Endometrial microvascular endothelial cells (primary cell): ENCODE measurements around the gene IFRD2. TPM values are rescaled to one million over a fixed set of nuclear protein-coding genes. Genes with fewer than 3 reads are reported as not detected.
"Not testable (repeated sequence)": the region's sequence is repeated elsewhere in the genome, so short reads cannot be mapped to it uniquely, and the experiment has no call there.

Source experiments
- in situ Hi-C: cut with HindIII; loops from 2 replicates; pipeline ENCODE4 v1.10.0; 2017; ENCODE audit warnings: low sequenced_read_pairs, low pct_unique_long_range_greater_than_20kb; ENCODE audit errors: inconsistent ontology term
- total RNA-seq: library from RNA; depleted of rRNA; stranded (reverse); fragments of >200 nt; gene quantifications from one replicate; pipeline ENCODE4 v1.2.3, GENCODE V29; 2015; ENCODE audit errors: inconsistent ontology term

Gene IFRD2
- total RNA-seq, 1 donor from 2014 or later = 188 TPM

DNA sequence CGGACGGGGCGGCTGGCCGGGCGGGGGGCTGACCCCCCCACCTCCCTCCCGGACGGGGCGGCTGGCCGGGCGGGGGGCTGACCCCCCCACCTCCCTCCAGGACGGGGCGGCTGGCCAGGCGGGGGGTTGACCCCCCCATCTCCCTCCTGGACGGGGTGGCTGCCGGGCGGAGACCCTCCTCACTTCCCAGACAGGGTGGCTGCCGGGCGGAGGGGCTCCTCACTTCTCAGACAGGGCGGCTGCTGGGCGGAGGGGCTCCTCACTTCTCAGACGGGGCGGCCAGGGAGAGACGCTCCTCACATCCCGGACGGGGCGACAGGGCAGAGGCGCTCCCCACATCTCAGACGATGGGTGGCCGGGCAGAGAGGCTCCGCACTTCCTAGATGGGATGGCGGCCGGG is 19.8 kb upstream of the IFRD2 start:
- in situ Hi-C loops = not testable (repeated sequence)

DNA sequence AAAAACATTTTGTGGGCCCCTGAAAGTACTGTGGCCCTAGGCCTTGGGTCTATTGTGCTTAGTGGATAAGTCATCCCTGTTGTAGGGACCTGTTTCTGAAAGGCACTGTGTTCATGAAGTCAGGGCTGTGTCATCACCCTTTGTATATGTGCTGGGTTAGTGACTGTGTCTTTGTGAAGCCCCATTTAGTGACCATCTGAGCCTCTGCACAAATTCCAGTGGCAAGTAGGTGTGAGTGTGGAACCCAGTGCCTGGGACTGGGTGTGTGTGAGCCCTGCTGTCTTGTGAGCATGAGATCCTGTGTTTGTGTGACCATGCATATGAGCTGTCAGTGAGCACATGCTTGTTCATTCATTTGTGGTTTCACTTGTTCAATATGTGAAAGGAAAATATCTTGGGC is 12.4 kb upstream of the IFRD2 start:
- in situ Hi-C loops = no loop called here

DNA sequence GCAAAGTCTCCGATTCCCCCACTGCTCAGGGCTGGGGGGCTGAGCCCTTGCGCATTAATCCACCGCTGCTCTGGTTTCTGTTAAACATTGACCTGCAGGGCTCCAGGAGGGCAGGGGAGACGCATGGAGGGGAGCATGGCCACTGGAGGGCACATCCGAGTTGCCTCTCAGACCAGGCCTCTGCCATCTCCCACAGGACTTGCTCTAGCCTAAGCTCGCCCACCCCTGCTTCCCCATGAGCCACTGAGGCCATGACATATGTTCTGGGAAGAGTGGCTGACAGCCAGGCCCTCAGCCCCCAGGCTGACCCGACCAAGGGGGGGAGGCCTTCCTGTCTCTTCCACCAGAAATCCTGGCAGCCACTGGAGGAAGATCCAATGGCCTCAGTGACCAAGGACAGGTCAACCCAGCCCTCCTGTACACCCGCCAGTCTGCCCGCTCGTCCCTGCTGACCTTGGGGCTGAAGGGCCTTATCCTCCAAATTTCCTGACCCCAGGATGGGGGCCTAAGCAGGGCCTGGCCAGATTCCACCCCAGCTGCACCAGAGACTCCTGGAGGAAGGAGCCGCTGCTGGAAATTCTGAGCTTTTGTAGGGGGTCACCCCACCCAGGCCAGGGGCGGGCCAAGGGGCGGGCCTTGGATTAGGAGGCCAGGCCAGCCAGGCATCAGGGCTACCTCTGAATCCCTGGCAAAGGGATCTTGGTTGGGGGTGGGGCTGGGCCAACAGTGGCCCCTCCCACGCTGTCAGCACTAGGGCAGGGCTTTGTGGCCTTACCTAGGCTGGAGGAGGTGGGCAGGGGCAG is 11.0 kb upstream of the IFRD2 start, which contains the start of gene HYAL1:
Gene HYAL1, minus strand, starts transcription at position 562 of the 803 bp plus-strand sequence. CDS start 618 bp downstream, outside the sequence.
- in situ Hi-C loops = no loop called here

DNA sequence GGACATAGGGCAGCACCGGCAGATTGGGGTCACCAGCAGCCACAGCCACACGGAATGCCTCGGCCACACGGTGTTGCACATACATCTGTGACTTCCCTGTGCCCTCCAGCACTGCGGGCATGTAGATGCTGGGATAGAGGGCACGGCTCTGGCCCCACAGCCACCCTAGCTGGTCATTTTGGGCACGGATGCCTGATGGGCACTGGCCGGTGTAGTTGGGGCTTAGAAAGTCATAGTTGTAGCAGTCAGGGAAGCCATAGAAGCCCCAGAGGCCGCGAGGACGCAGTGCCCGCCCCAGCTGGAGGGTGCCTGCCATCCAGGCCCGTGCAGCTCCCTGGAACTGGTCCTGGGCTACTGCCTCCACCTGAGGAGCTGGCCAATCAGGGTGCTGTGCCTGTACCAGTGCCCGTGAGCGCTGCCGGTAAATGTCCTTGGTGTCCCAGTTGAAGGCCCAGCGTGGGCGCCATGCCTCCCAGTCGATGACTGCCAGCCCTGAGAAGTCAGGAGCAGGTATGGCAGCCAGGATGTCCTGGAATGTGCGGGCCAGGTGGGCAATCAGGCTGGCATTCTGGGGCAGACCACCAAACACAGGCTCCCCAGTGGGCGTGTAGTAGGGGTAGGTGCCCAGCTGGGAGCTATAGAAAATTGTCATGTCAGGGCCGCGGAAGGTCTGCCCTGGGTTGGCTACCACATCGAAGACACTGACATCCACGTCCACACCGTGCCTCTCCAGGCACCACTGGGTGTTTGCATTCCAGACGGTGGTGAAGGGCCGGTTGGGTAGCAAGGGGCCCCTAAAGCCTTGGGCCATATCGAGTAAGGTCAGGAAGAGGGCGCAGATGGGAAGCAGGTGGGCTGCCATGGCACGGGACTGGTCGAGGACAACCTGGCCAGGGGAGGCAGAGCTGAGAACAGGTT is 10.1 kb upstream of the IFRD2 start:
- in situ Hi-C loops = no loop called here

DNA sequence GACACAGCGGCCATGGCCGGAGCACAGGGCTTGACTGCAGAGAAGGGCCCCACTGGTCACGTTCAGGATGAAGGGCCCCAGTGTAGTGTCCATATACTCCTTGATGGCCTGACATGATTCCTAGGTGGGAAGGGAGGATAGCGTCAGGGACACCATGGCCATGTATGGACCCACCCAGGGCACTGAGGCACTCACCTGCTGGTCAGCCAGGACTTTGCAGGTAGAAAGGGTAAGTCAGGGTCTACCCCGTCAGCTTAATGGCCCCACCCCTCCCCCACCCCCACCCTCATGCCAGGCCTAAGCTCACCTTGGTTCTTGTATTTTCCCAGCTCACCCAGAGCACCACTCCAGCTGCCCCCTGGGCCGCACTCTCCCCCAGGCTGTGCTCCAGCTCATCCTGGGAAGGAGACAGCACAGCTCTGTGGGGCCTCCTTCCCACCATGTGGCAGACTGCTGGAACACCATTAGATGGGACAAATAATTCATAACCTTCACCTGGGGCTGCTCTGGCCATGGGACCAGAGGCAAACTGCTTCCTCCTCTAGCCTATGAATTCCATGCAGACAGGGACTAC is 8.5 kb upstream of the IFRD2 start:
- in situ Hi-C loops = no loop called here

DNA sequence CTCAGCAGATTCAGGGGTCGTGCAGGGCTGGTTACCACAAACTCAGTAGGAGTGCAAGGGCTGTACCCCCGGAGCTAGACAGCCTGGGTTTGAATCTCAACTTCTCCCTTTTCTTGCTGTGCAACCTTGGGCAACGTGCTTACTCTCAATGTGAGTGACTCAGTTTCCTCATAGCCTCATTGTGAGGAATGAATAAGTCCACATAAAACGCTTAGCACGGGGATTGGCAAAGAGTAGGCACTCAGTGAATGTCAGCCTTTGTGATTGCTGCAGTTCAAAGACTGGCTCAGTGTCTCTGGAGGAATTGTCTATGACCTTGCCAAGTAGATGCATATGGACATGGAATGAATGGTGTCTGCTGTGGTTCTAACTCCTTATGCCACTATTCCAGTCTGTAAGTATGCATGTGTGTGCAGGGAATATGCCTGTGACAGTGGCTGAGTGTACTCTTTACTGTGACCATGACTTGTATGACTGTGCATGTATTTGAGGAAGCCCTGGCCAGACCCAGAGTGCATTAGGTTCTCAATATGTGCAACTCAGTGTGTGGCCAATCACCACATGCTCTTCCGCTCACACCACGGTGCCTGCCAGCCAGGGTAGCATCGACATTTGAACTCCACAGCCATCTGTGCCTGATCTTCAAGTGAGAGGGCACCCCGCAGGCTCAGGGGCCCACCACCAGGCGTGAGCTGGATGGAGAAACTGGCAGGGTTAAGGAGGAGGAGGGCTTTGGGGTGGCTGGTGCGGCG is 7.9 kb upstream of the IFRD2 start:
- in situ Hi-C loops = no loop called here

DNA sequence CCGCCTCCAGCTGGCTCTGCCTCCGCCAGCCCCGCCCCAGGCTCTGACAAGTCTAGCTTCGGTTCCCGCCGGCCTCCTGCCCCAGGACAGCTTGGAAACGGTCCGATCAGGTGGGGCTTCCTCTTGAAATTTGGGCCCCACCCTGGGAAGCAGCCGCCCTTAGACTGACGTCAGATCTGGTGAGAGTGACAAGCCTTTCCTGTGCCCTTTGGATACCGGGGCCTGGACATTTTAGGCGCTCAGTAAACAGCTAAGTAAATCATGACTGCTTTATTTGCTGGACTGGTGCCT is 7.4 kb upstream of the IFRD2 start:
- in situ Hi-C loops = no loop called here

DNA sequence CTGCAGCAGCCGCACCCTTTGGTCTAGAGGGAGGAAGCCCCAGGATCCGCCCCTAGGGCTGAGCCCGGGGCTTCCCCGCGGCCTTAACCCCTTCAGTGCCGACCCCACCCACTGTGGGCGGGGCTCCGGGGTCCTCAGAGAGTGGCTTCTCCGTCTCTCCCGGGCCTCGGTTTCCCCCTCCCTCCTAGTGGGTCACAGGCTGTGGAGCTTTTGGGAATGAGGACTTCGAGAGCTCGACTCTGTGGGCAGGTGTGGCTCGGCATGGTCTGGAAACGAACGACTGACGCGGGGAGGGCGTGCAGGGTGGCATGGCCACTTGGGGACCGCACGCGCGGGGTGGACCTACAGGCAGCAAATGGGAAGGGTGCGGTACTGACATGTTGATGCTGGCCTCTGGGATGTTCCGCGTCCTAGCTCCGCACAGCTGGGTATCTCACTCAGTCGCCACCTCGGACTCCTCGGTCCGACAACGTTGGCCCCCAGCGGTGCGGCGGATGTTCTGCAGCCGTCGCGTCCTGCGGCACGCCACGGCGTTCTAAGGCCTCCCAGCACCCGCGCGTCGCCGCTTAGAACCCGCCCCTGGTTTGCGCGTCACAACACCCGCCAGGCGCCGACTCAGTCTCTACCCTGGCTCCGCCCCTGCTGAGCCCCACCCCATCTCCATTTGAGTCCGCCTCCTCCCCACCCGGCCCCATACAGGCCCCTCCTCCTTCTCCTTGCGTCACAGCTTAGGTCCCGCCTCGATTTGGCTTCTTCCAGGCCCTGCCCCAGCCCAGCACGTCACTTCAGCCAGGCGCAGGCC is 6.8 kb upstream of the IFRD2 start, which contains the start of the genes HYAL3 and NAA80:
Gene HYAL3, minus strand, starts transcription at position 570 of the 802 bp plus-strand sequence. CDS start 3,803 bp downstream, outside the sequence.
Gene NAA80, minus strand, starts transcription at position 570 of the 802 bp plus-strand sequence. CDS start 1,942 bp downstream, outside the sequence.
- in situ Hi-C loops = no loop called here

DNA sequence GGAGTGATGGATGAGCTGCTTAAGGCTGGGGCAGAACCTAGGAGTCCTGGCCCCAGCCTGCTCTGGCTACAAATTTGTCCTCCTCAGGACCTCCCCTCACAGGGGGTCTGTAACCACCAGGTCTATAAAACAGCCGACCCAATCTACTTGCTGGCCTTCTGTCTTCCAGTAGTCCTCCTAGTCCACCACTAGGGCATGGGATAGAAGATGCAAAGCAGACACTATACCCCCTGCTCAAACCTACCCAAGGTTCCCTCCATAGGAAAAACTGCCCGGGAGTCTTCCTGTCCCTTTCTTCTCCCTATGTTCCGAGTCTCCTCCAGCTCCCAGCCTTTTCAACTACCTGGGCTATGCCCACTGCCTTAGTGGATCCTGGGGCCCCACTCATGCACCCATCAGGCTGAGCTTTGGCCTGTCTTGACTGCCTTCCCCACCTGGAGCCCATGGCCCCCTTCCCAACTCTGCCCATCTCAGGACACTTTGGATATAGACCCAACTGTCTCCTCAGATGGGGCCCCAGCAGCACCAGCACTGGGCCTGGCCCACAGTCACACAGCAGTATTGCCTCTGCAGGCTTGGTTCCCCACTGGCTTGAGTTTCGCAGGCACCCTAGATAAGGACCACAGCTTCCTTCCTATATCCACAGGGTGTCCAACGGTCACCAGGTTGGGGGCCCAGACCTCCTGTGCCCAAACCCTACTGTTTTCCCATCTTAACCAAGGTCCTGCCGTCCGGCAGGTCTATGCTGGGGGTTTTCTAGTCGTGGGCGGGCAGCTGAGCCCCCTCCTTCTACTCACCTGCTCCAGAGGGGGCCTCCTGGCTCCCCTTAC is 5.9 kb upstream of the IFRD2 start:
- in situ Hi-C loops = no loop called here

DNA sequence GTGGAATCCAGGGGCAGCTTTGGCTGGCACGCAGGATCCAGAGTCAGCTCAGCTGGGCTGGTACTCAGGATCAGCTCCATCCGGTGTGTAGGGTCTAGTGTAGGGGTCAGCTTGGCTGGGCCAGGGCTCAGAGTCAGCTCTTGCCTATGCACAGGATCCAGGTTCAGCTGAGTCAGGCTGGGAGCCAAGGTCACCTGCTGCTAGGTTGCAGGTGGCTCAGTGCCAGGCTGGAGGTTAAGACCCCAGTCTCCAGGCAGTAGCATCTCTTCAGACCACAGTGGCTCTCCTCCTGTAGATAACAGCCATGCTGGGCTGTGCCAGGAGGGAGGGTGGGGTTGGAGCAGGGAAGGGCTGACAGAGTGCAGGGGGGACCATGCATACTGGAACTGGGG is 5.2 kb upstream of the IFRD2 start:
- in situ Hi-C loops = no loop called here

DNA sequence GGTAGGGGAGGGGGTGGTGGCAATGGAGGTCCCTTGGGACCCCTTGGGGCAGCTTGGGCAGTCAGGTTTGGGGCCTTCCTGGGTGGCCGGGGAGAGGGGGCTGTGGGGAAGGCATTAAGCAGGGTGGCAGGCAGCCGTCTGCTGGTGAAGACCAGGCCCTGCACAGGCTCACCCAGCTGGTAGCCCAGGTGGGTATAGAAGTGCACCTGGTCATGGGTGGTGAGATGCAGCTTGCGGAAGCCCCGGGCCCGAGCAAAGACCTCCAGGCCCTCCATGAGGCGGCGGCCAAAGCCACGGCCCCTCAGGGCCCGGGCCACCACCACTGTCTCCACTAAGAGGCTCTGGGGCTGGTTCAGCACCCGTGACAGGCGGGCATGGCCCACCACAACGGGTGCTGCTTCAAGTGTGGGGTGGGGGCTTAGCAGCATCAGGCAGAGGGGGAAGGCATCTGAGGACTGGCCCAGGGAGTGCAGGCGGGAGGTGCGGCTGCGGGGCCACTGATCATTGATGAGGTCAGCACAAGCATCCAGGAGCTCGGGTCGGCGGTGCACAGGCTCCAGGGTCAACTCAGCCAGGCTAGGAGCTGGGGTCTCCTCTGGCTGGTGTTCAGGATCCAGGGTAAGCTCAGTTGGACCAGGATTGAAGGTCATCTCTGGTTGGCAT is 4.6 kb upstream of the IFRD2 start:
- in situ Hi-C loops = no loop called here

DNA sequence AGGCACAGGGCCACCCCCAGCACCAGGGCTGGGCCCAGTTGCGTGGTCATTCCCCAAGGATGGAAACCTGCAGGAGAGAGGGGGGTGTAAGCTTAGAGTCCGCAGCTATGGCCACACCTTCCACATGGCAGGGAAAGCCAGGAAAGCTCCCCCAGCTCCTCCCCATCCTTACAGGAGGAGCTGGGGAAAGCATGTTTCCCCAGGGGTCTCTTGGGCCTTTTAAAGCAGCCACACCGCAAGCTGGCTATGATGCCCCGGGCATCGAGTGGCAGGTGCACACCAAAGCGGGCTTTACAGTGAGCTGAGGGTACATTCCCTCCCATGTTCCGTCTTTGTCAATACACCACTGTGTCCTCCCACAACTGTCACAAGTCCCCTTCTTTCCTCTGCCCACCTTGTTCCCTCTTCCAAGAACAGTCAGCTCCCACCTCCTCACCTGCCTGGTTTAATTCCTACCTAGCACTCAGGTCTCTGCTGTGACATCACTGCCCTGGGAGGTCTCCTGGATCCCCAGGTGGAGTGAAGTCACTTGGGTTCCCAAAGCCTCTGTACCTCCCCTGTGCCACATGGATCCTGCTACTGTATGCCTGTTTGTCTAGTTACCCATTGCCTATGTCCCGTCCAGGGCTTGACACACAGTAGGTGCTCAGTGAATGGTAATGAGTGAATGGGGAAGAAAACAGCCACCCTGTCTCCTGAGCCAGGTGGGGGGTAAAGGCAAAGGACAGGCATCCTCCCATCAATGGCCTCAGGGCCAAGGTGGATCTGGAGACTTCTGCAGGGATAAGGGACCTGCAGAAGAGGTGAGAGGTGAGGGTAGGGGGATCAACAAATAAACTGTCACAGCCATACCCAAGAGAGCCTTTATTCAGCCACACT is 3.6 kb upstream of the IFRD2 start:
- in situ Hi-C loops = no loop called here

DNA sequence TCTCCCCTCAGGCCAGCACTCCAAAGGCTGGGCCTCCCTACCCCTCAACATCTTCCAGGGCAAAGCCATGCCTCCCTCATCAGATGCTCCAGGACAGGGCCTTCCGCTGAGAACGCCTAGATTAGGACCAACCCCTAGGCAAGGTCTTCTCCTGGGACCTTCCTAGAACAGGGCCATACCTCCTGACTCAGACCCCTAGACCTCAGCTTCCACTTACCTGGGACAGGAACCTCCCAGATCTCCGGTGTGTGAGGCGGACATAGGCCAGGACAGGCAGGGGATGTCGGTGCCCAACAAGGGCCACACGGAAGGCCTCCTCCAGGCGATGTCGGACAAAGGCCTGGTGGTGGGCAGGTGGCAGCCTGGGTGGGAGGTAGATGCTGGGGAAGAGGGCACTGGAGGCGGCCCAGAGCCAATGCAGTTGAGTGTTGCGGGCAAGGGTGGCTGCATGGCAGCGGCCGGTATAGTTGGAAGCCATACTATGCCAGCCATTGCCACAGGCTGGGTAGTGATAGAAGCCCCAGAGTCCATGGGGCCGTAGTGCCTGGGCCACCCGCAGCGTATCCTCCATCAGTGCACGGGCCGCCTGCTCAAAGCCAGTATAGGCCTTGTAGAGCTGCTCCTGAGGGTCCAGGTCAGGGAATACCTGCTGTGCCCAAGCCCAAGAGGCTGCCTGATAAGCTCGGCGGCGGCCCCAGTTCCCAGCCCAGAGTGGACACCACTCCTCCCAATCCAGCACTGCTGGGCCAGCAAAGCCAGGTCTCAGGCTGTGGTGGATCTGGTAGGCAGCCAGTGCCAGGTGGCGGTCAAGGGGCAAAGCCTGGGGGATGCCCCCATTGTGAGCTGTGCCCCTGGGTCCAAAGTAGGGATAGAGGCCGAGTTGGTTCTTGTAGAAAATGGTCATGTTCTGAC is 2.5 kb upstream of the IFRD2 start:
- in situ Hi-C loops = no loop called here

DNA sequence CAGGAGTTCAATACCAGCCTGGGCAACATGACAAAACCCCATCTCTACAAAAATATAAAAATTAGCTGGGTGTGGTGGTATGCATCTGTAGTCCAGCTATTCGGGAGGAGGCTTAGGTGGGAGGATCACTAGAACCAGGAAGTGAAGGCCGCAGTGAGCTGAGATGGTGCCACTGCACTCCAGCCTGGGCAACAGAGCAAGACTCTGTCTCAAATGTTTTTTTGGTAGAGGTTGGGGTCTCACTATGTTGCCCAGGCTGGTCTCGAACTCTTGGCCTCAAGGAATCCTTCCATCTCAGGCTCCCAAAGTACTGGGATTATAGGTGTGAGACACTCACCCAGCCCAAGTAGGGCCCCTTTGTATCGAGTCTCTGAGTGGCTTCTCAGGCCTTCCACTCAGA is 1.9 kb upstream of the IFRD2 start:
- in situ Hi-C loops = no loop called here
